ENCODE measurements around the gene SMYD4. TPM values are rescaled to one million over a fixed set of nuclear protein-coding genes. Genes with fewer than 3 reads are reported as not detected.
A peak's percentile ranks its signal among the peaks of the same experiment; 100 is the strongest.
"Not testable (repeated sequence)": the region's sequence is repeated elsewhere in the genome, so short reads cannot be mapped to it uniquely, and the experiment has no call there.

Gene SMYD4
- total RNA-seq, 8 experiments from 2014 or later, result 5.4 to 16.6 (median 9.8) TPM

- in situ Hi-C loops (cut with MboI; ENCODE audit: low pct_unique_long_range_greater_than_20kb in 2 of 9, low sequenced_read_pairs in 9 of 9, unreplicated experiment in 9 of 9), result not testable (repeated sequence)
Observed at GRCh38 chr17:1809815-1810214, 19.9 kb downstream of the SMYD4 start.

GRCh38 chr17:1808644-1809043 is 21.1 kb downstream of the SMYD4 start:
- no peak for ATAC-seq (replicated peaks in 6 of 8)
- in situ Hi-C loops (cut with MboI; ENCODE audit: low pct_unique_long_range_greater_than_20kb in 2 of 9, low sequenced_read_pairs in 9 of 9, unreplicated experiment in 9 of 9), result no loop called here
- H3K4me1 ChIP-seq (replicated peaks in 1 of 2), result no peaks in the 10 kb centered on the region
- H3K27ac ChIP-seq, result no peak overlapping the region
- no peak overlapping the region for H3K4me3 ChIP-seq
- WGBS, 10 experiments, result 46 to 100% (median 68%) methylated on average over 1 to 2 of the region's 2 CpGs; no CpG with 5 or more reads in 2 of the 10 experiments

More at GRCh38 chr17:1809815-1810214, 19.9 kb downstream of the SMYD4 start:
- H3K4me3 ChIP-seq; ATAC-seq (replicated peaks in 6 of 8); H3K27ac ChIP-seq; H3K4me1 ChIP-seq (replicated peaks in 1 of 2): not testable (repeated sequence)
- WGBS, 10 experiments, result 100% methylated on average over 1 to 4 of the region's 8 CpGs; no CpG with 5 or more reads in 6 of the 10 experiments

- no peaks in the 10 kb centered on the region for H3K4me1 ChIP-seq (replicated peaks in 1 of 2)
- H3K4me3 ChIP-seq, result no peak overlapping the region
- H3K27ac ChIP-seq, result no peak overlapping the region
- peak in 1 of 8 experiments; percentile 79 for ATAC-seq (replicated peaks in 6 of 8)
- in situ Hi-C loops (cut with MboI; ENCODE audit: low pct_unique_long_range_greater_than_20kb in 2 of 9, low sequenced_read_pairs in 9 of 9, unreplicated experiment in 9 of 9), result no loop called here
- WGBS, 10 experiments, result 66 to 100% (median 95%) methylated on average over 2 to 5 of the region's 6 CpGs
Observed at GRCh38 chr17:1807890-1808289, 21.8 kb downstream of the SMYD4 start.

GRCh38 chr17:1803280-1803679 is 26.4 kb downstream of the SMYD4 start:
- Histone ChIP-seq H3K4me1 (replicated peaks in 1 of 2) (no peaks in the 10 kb centered on the region), H3K27ac (no peak overlapping the region), H3K4me3 (no peak overlapping the region)
- in situ Hi-C loops (cut with MboI; ENCODE audit: low pct_unique_long_range_greater_than_20kb in 2 of 9, low sequenced_read_pairs in 9 of 9, unreplicated experiment in 9 of 9), result no loop called here
- ATAC-seq (replicated peaks in 6 of 8), result no peak
- WGBS, 10 experiments, result 80 to 100% (median 95%) methylated on average over 1 to 6 of the region's 6 CpGs; no CpG with 5 or more reads in 3 of the 10 experiments

- Histone ChIP-seq H3K4me3 (no peak overlapping the region), H3K27ac (no peak overlapping the region), H3K4me1 (replicated peaks in 1 of 2) (peaks cover 2 to 3% of the 10 kb centered on the region in 2 donors)
- in situ Hi-C loops (cut with MboI; ENCODE audit: low pct_unique_long_range_greater_than_20kb in 2 of 9, low sequenced_read_pairs in 9 of 9, unreplicated experiment in 9 of 9), result no loop called here
- no peak for ATAC-seq (replicated peaks in 6 of 8)
- WGBS, 10 experiments, result 80 to 100% (median 100%) methylated on average over 1 of the region's 1 CpG; no CpG with 5 or more reads in 5 of the 10 experiments
Observed at GRCh38 chr17:1802429-1802828, 27.3 kb downstream of the SMYD4 start.

GRCh38 chr17:1800712-1801111 is 29.0 kb downstream of the SMYD4 start:
- ATAC-seq (replicated peaks in 6 of 8), result no peak
- Histone ChIP-seq H3K4me3 (no peak overlapping the region), H3K27ac (no peak overlapping the region), H3K4me1 (replicated peaks in 1 of 2) (peaks cover 3 to 16% of the 10 kb centered on the region in 2 donors)
- in situ Hi-C loops (cut with MboI; ENCODE audit: low pct_unique_long_range_greater_than_20kb in 2 of 9, low sequenced_read_pairs in 9 of 9, unreplicated experiment in 9 of 9), result no loop called here
- 51 to 89% (median 79%) methylated on average over 1 to 4 of the region's 4 CpGs; no CpG with 5 or more reads in 3 of the 10 experiments for WGBS, 10 experiments

GRCh38 chr17:1800240-1800639 is 29.5 kb downstream of the SMYD4 start:
- no peak for ATAC-seq (replicated peaks in 6 of 8)
- 88 to 100% (median 100%) methylated on average over 1 to 7 of the region's 7 CpGs; no CpG with 5 or more reads in 1 of the 10 experiments for WGBS, 10 experiments
- Histone ChIP-seq H3K4me3 (no peak overlapping the region), H3K4me1 (replicated peaks in 1 of 2) (peaks cover 3 to 16% of the 10 kb centered on the region in 2 donors), H3K27ac (no peak overlapping the region)
- in situ Hi-C loops (cut with MboI; ENCODE audit: low pct_unique_long_range_greater_than_20kb in 2 of 9, low sequenced_read_pairs in 9 of 9, unreplicated experiment in 9 of 9), result no loop called here

- peak overlapping the region; percentile 59 to 62 for H3K27ac ChIP-seq
- ATAC-seq (replicated peaks in 6 of 8); H3K4me3 ChIP-seq; in situ Hi-C loops (cut with MboI; ENCODE audit: low pct_unique_long_range_greater_than_20kb in 2 of 9, low sequenced_read_pairs in 9 of 9, unreplicated experiment in 9 of 9): not testable (repeated sequence)
- 94 to 100% (median 100%) methylated on average over 2 to 8 of the region's 8 CpGs; no CpG with 5 or more reads in 5 of the 10 experiments for WGBS, 10 experiments
- peaks cover 3 to 16% of the 10 kb centered on the region in 2 donors for H3K4me1 ChIP-seq (replicated peaks in 1 of 2)
Observed at GRCh38 chr17:1797846-1798245, 31.9 kb downstream of the SMYD4 start.

GRCh38 chr17:1797323-1797722 is 32.4 kb downstream of the SMYD4 start:
- in situ Hi-C loops (cut with MboI; ENCODE audit: low pct_unique_long_range_greater_than_20kb in 2 of 9, low sequenced_read_pairs in 9 of 9, unreplicated experiment in 9 of 9), result no loop called here
- 20 to 100% (median 100%) methylated on average over 1 to 3 of the region's 3 CpGs; no CpG with 5 or more reads in 1 of the 10 experiments for WGBS, 10 experiments
- Histone ChIP-seq H3K4me1 (replicated peaks in 1 of 2) (peaks cover 3 to 16% of the 10 kb centered on the region in 2 donors), H3K27ac (peak overlapping the region; percentile 59 to 62), H3K4me3 (no peak overlapping the region)
- peak in 5 of 8 experiments; percentile 41 to 88 (median 85) for ATAC-seq (replicated peaks in 6 of 8)

- Histone ChIP-seq H3K4me3 (no peak overlapping the region), H3K27ac (peak overlapping the region in 1 of 2 donors; percentile 59), H3K4me1 (replicated peaks in 1 of 2) (peaks cover 3 to 16% of the 10 kb centered on the region in 2 donors)
- 0 to 100% (median 43%) methylated on average over 1 of the region's 1 CpG; no CpG with 5 or more reads in 5 of the 10 experiments for WGBS, 10 experiments
- ATAC-seq (replicated peaks in 6 of 8), result peak in 7 of 8 experiments; percentile 16 to 84 (median 59)
- in situ Hi-C loops (cut with MboI; ENCODE audit: low pct_unique_long_range_greater_than_20kb in 2 of 9, low sequenced_read_pairs in 9 of 9, unreplicated experiment in 9 of 9), result no loop called here
Observed at GRCh38 chr17:1796800-1797199, 32.9 kb downstream of the SMYD4 start.

GRCh38 chr17:1793447-1793806 is 36.3 kb downstream of the SMYD4 start:
- peak in 4 of 8 experiments; percentile 25 to 47 (median 40) for ATAC-seq (replicated peaks in 6 of 8)
- Histone ChIP-seq H3K27ac (no peak overlapping the region), H3K4me1 (replicated peaks in 1 of 2) (peaks cover 3 to 16% of the 10 kb centered on the region in 2 donors), H3K4me3 (no peak overlapping the region)
- in situ Hi-C loops (cut with MboI; ENCODE audit: low pct_unique_long_range_greater_than_20kb in 2 of 9, low sequenced_read_pairs in 9 of 9, unreplicated experiment in 9 of 9), result no loop called here
- 0 to 71% (median 50%) methylated on average over 1 of the region's 1 CpG; no CpG with 5 or more reads in 4 of the 10 experiments for WGBS, 10 experiments

- in situ Hi-C loops (cut with MboI; ENCODE audit: low pct_unique_long_range_greater_than_20kb in 2 of 9, low sequenced_read_pairs in 9 of 9, unreplicated experiment in 9 of 9), result no loop called here
- 57 to 94% (median 88%) methylated on average over 2 to 19 of the region's 23 CpGs for WGBS, 10 experiments
- no peak for ATAC-seq (replicated peaks in 6 of 8)
- peaks cover 3 to 16% of the 10 kb centered on the region in 2 donors for H3K4me1 ChIP-seq (replicated peaks in 1 of 2)
- no peak overlapping the region for H3K27ac ChIP-seq
- H3K4me3 ChIP-seq, result no peak overlapping the region
Observed at GRCh38 chr17:1792495-1793446, 36.9 kb downstream of the SMYD4 start.

GRCh38 chr17:1789936-1790335 is 39.8 kb downstream of the SMYD4 start:
- Histone ChIP-seq H3K4me1 (replicated peaks in 1 of 2) (no peaks in the 10 kb centered on the region), H3K27ac (no peak overlapping the region), H3K4me3 (no peak overlapping the region)
- peak in 1 of 8 experiments; percentile 33 for ATAC-seq (replicated peaks in 6 of 8)
- in situ Hi-C loops (cut with MboI; ENCODE audit: low pct_unique_long_range_greater_than_20kb in 2 of 9, low sequenced_read_pairs in 9 of 9, unreplicated experiment in 9 of 9), result no loop called here
- WGBS, 10 experiments, result 11 to 100% (median 86%) methylated on average over 2 to 5 of the region's 5 CpGs

Data from motor neuron (in vitro differentiated cells).